Medulla oblongata (tissue), 1 donor: ENCODE data around the gene OR2S2.
A peak's percentile ranks its signal among the peaks of the same experiment; 100 is the strongest.
"Not testable (repeated sequence)": the region's sequence is repeated elsewhere in the genome, so short reads cannot be mapped to it uniquely, and the experiment has no call there.

Source experiments
- DNase-seq: peaks from one replicate; pipeline ENCODE4 v3.0.0-alpha.2; 2015; ENCODE audit errors: extremely low spot score

The OR2S2 gene

DNA sequence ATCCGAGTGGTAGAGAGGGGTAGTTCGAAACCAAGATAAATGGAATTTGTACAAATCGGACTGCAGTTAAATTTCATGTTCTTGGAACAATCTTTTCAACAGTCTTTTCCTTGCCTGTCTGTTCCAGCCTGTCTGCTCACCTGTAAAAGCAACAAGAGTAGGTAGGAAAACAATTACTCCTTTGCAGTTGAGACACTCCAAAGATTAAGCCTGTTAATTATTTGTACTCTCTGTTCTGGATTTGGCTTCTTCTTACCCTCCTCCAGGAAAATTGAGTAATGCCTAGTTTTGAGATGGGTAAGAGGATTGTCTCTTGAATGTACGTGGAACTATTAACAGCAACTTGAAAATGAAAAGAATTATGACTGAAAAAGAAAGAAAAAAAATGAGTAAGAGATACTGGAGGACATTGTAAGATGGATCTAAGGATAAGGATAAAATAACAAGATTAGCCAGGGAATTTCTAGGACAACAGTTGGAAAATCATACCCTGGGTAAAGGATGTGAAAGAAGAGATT, 24.3 kb downstream of the OR2S2 start:
- no peak for DNase-seq

DNA sequence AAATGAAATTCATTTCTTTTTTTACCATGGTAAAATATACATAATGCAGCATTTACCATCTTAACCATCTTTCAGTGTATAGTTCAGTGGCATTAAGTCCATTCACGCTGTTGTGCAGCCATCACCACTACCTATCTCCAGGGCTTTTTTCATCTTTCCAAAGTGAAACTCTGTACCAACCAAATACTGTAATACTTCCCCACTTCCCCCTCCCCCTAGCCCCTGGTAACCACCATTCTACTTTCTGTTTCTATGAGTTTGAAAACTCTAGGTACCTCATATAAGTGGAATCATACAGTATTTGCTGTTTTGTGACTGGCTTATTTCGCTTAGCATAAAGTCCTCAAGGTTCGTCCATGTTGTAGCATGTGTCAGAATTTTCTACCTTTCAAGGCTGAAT, 25.2 kb downstream of the OR2S2 start:
- no peak for DNase-seq

DNA sequence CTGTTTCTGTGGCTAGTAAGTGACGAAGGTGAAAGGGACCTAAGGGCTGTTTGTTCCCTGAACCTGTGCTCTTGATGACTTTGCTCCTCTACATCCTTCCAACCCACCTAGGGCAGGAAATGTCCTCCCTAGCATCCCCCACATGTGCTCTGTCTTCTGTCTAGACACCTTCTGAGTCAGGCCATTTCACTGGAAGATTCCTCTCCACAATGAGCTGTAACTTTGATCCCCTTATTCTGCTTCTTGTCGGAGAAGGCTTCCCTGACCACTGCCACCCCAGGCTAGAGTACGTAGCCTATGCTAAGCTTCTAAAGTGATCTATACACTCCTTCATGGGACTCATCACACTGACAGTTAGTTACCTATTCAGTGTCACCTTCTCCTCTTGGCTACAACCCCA, 27.0 kb downstream of the OR2S2 start:
- no peak for DNase-seq

DNA sequence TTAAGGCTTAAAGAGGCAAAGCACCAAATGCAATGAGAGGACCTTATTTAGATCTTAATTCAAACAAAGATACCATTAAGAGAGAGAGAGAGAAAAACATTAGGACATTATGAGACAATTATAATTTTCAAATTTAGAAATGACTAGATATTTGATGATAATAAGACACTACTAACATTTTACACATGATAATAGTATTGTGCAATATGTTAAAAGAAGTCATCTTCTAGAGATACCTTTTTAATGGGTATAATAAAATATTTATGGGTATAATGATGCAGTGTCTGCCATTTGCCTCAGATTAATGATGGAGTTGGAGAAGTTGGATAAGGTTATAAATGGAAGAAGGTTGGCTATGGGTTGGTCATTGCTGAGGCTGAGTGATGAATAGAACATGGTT, 27.4 kb downstream of the OR2S2 start:
- no peak for DNase-seq

DNA sequence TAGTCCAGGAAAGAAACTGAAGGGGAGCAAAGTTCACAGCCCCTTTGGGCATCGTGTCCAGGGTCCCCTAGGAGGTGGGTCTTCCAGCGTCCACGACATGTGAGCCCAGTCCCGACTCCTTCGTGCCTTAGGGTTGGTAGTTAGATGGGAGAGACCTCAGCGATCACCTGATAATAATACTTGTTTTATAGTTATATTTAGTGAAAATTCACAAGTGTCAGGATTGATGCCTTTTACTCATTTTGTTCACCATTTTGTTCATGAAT, 28.6 kb downstream of the OR2S2 start:
- DNase-seq = no peak

DNA sequence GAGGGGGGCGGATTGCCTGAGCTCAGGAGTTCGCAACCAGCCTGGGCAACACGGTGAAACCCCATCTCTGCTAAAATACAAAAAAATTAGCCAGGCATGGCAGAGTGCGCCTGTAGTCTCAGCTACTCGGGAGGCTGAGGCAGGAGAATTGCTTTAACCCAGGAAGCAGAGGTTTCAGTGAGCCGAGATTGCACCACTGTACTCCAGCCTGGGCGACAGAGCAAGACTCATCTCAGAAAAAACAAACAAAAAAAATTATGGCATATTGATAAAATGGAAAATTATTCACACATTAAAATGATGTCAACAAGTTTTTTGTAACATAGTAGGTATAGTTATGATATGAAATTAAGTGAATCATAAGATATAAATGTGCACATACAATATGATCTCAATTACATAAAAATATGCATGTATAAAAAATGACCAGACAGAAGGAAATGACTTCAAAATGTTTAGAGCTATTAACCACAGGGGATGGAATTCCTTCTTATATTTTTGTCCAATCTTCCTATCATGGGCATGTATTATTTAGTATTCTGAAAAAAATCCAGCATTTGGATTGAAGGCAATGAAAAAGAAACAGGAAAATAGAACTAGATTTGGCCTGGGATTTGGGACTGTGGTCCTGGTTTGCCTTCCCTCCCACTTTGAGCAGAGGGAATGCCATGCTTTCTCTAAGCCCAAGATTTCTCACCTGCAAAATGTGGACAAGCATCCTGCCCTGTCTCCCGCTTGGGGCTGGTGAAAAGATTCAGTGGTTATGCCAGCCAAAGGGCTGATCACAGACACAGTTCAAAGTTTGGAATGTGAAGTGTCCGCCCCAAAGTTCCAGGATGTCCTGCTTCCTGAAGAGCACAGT, 29.1 kb downstream of the OR2S2 start:
- no peak for DNase-seq

DNA sequence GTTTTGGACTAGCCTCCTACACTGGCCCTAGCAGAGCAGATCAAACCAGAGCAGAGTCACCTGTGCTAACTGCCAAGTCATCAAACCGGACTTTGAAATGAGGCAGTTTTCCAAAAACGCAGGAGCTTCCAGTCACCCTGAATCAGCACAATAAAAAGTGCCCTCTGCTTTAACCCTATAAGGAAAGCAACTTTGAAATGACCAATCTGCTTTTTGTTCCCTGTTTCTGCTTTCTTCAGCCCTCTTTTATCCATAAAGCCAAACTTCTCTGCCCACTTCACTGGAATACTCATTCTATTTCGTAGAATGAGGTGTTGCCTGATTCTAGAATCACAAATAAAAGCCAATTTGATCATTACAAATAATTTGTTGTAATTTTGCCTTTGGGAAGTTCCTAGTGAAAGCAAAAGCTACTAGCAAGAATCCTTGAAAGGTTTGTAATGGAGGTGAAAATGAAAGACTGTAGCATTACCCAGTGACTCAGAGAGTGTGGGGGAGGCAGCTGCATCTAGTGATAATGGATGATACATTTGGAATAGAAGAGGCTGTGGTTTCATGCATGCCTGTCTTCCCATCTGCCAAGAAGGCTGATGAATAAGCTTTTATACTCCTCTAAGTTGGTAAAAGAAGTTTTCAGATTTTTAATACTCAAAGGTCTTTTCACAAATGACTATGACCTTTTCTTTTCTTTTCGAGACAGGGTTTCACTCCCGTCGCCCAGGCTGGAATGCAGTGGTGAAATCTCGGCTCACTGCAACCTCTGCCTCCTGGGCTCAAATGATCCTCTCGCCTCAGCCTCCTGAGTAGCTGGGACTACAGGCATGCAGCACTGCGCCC, 33.8 kb downstream of the OR2S2 start:
- DNase-seq = peak; percentile 14

DNA sequence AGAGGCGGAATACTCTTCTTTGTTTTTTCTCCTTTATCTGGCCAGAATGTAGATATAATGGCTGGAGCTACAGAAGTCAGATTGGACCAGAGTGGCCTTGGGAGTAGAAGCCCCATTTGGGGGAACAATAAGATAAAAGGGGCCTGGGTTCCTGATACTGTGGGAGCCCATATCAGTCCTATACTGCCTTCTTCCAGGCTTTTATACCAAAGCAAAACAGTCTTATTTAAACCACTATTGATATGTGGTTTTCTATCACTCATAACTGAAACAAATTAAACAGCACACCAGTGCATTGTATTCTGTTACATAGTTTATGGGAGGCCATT, 34.4 kb downstream of the OR2S2 start:
- DNase-seq = no peak

DNA sequence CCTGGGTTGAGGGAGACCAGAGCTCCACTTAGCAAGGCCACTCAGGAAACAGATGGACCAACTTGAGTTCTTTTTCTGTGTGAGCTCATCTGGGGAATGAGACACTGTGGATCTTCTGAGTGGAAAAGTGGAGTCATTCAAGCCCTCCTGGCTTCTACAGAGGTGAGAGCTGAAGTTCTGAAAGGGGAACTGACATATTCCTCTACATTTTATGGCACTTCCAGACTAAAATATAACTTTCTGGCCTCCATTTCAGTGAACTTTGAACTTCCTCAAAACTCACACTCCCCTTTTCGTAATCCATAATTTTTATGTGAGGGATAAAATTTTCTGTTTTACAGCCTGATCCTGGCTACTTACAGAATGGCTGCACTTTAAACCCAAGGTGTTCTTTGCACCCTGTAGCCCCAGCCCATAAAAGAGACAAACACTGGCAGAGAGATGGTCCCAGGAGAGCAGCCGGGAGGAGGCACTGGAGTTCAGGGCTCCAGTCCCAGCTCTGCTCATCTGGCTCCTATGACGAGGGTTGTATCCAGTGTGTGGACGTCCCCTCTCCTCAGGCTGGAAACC, 37.8 kb downstream of the OR2S2 start:
- no peak for DNase-seq

DNA sequence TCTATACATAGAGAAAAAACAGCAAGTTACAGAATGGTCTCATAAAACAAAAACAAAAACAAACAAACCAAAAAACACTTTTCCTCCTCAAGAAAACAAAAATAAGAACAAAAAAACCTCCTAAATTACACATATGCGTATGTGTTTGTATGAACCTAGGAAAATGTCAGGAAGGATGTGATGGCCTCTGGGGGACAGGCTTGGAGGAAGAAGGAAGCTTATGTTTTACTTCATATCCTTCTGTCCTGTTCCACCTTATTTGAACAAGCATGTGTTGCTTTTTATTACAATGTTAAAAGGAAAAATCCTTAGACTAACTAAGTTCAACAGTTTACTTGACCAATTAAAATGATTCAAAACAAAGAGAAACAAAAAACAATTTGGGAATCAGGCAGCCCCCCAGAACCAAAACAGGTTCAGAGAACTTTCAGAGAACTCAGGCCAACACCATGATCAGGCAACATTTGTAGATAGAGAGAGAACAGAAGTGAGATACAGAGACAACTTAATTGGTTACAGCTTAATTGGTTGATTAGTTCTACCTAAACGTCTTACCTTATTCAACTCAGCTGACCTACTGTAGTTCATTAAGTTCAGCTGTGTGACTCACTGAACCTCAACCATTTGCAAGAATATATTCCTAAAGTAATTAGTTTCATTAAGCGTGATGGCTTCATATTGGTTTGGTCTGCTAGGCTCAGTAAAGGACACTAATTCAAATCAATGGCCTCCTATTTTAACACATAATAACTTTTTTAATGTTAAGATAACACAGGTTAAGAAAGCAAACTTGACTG, 38.5 kb downstream of the OR2S2 start:
- DNase-seq = no peak

DNA sequence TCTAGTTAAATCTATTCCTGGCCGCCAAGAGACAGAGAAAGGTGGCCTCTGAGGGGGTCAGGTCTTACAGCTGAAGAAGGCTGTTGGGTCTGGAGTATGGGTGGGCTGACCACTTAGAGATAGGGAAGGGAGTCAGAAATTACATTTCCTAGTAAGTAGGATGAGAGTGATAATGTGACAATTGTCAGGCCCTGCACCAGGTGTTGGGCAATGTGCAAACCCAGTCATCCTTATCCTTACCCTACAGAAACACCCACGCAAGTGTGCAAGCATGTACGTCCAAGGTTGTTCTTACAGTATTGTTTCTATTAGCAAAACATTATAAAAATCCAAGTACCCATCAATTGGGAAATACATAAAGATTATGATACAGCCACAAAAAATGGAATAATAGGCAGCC, 39.2 kb downstream of the OR2S2 start:
- DNase-seq = no peak

DNA sequence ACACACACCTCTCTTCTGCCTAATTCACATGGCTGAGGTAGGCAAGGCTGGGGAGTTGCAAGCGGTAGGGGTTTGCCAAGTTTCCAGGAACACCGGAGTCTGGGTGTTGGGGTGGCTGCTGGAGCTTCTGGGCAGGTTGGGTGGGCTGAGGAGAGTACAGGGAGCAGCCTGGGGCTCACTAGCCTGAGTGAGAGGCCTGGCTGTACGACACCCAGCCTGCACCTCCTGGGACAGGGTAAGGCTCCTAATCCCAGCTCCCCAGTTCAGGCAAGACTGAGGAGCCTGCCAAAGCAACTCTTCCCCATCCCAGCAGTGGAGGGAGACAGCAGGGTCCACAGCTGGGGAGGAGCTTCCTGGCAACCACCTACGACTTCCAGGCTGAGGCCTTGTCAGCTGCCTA, 40.7 kb downstream of the OR2S2 start:
- DNase-seq = no peak

DNA sequence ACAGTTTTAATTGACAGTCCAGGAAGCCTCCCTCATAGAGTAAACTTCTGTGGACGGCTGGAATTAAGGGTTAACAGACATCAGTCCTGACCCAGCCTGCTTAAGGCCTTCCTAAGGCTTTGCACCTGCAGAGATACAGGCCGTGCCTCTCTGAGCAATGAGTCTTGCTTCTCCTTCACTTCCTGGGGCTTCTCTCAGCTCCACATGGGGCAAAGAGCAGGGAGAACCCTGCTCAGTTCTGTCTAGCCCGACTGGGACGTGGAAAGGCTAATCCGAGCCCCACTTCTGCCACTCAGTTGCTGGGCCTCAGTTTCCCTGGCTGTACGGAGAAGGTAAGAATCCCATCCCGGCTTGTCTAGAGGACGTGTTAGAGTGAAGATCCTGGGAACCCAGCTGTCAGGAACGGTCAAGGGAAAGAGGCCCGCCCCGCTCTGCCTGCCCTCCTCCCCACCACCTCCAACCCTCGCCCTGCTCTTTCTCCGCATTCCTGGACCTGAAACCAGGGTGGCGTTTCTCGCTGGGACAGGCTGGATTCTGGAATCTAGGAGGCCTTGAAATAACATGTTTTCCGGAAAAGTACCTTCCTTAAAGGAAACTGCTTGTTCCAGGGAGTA, 42.2 kb downstream of the OR2S2 start:
- DNase-seq = no peak

DNA sequence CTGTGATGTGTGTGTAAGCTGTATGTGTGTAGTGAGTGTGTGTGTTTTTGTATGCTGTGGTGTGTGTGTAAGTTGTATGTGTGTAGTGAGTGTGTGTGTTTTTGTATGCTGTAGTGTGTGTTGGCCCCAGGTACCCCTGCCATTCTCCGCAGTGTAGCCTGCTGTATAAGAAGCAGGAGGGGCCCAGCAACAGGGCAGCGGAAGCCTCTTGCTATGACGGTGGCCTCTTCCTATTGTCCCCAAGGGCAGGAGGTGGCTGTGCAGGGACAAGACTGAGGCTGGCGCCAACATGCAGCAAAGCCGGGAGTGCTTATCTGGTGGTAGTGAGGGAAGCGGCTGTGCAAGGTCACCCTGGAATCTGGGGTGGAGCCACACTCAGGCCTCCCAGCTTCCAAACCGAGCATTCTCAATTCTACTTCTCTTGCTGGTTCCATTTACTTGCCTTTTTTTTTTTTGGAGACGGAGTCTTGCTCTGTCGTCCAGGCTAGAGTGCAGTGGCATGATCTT, 43.6 kb downstream of the OR2S2 start:
- no peak for DNase-seq

DNA sequence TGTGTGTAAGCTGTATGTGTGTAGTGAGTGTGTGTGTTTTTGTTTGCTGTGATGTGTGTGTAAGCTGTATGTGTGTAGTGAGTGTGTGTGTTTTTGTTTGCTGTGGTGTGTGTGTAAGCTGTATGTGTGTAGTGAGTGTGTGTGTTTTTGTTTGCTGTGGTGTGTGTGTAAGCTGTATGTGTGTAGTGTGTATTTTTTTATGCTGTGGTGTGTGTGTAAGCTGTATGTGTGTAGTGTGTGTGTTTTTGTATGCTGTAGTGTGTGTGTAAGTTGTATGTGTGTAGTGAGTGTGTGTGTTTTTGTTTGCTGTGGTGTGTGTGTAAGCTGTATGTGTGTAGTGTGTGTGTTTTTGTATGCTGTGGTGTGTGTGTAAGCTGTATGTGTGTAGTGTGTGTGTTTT, 44.5 kb downstream of the OR2S2 start:
- DNase-seq = not testable (repeated sequence)

DNA sequence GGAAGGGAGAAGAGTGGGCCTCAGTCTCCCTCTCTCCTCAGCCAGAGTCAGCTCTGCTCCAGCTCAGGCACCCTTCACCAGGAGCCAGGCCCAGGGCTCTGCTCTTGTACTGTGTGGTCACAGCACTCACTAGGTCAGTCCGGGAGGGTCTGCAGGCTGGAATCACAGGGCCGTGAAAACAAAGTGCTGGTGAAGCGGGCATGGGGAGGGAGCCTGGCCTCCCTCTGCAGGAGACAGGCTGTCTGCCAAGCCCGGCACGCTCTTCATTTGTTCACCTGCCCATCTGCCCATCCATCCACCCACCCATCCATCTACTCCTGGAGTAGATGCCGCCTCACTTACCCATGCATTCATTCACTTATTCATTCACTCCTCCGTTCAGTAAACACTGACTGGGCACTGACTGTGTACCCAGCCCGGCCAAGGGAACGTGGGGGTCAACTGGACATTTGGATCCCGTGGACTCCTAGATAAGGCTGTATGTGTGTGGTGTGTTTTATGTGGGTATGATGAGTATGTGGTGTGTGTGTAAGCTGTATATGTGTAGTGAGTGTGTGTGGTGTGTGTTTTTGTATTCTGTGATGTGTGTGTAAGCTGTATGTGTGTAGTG, 45.1 kb downstream of the OR2S2 start:
- no peak for DNase-seq

DNA sequence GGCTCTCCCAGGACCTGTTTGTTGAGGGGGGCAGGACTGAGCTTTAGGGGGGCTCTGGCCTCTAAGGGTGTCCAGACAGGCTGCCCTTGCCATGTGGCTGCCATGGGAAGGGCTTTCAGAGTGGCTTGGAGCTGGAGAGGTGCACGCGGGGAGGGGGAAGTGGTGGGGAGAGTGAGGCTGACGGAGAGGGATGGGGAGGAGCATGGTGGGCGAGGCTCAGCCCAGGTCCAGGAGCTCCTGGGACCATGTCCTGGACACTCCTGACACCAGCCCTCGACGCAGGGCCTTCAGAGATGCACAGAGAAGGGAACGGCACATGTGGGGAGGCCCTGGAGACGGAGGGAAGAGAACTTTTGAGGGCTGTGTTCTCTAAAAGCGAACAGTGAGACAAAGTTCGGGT, 46.3 kb downstream of the OR2S2 start:
- no peak for DNase-seq

DNA sequence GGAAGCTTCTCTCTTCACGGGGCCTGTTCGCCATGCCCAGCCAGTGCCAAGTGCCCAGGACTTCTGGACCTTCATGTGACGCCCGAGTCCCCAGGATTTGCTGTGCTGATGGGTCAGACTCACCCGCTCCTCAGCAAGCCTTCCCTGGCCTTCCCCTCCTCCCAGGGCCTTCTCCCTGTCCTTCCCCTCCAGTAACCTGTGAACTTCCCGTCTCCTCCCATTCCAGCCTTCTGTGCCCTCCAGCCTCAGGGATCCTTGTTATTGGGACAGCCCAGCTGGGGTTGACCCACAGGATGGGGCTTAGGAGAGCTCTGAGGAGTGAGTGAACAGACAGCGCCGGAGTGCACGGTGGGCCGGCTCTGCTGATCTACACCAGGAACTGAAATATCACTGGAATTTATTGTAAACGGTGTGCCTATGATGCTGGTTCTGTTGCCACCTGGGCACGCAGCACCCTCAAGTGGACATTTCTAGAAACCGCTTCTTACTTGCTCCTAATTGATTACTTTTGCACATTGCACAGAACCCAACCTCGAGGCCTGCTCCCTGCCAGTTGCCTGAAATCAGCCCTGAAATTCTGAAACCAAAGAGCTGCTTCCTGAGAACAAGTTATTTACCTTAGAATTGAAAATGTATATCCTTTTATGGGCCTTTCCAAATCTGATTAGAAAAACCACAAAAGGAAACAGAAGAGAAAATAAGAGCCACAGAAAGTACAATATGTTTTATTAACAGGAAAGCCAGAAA, 47.2 kb downstream of the OR2S2 start:
- no peak for DNase-seq

DNA sequence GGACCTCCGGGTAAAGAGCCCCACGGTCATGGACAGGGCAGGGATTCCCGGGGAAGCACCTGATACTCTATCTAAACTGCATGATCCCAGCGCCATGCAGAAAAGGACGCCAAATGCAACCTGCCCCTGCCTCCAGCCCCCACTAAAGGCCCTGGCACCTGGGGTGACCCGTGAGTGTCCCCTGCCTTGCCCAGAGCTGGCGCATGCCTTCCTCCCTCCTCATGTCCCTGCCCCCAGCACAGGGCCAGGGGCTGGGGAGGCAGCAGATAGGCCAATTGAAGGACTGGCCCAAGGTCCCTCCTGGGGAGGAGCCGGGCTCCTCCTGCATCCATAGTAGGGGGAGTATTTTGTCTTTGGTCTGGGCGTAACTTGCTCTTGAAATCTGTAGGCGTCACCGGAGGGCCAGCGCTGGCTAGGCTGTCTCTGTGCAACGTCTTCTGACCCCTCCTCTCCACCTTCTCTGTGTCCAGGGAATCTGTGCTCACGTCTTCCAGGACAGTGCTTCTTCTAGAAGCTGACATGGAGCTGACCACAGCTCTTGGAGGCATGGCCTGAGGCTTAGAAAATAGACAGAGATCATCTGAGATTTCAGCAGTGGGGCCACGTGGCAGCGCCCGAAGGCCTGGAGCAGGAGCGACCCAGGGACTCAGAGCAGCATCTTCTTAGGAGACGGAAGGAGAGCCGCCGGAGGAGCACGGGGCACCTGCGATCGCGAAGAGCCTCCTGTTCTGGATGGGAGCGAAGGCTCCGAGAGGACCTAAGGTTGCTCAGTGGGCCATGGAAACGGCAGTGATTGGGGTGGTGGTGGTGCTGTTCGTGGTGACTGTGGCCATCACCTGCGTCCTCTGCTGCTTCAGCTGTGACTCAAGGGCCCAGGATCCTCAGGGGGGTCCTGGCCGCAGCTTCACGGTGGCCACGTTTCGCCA, 48.0 kb downstream of the OR2S2 start:
- DNase-seq = no peak
